ENCODE data around the gene C10orf67. TPM values are rescaled to one million over a fixed set of nuclear protein-coding genes. Genes with fewer than 3 reads are reported as not detected.

Gene C10orf67
- total and polyA plus RNA-seq, 7 donors, result 0.04 TPM; not detected in 6

- Histone ChIP-seq H3K4me1 (peaks cover 0 to 19% (median 14%) of the 10 kb centered on the region in 4 donors), H3K9me3 (no peaks in the 10 kb centered on the region), H3K36me3 (no peaks in the 10 kb centered on the region), H3K4me3 (no peak overlapping the region), H3K27me3 (peaks cover 25 to 58% (median 29%) of the 10 kb centered on the region in 3 donors), H3K27ac (no peak overlapping the region)
- WGBS, 2 donors, result 26 to 74% methylated on average over 5 of the region's 5 CpGs
- TF ChIP-seq POLR2AphosphoS5 (IDR thresholded peaks at IDR 0.05) (no peak), POLR2A (IDR thresholded peaks at IDR 0.05) (no peak), EP300 (IDR thresholded peaks at IDR 0.05) (no peak)
- TF ChIP-seq, protein P1, sequence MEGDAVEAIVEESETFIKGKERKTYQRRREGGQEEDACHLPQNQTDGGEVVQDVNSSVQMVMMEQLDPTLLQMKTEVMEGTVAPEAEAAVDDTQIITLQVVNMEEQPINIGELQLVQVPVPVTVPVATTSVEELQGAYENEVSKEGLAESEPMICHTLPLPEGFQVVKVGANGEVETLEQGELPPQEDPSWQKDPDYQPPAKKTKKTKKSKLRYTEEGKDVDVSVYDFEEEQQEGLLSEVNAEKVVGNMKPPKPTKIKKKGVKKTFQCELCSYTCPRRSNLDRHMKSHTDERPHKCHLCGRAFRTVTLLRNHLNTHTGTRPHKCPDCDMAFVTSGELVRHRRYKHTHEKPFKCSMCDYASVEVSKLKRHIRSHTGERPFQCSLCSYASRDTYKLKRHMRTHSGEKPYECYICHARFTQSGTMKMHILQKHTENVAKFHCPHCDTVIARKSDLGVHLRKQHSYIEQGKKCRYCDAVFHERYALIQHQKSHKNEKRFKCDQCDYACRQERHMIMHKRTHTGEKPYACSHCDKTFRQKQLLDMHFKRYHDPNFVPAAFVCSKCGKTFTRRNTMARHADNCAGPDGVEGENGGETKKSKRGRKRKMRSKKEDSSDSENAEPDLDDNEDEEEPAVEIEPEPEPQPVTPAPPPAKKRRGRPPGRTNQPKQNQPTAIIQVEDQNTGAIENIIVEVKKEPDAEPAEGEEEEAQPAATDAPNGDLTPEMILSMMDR (IDR thresholded peaks at IDR 0.05), result no peak
- intact Hi-C loops (cut with DNase I), result no loop called here
- no peak for DNase-seq
Observed at GRCh38 chr10:23189024-23189423, 155.6 kb downstream of the C10orf67 start.

DNA sequence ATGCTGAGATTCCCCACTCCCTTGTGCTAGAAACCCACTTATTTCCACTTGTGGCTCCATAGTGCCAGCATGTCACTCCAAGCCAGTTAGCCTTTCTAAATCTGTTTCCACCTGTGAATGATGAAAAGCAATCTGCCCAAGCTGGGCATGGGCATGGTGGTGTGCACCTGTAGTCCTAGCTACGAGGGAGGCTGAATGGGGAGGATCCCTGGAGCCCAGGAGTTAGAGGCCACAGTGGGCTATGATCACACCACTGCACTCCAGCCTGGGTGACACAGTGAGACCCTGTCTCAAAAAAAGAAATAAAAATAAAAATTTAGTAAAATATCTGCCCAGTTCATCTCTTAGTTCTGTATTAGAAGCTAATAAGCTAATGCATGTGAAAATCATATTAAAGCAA, 157.4 kb downstream of the C10orf67 start:
- Histone ChIP-seq H3K36me3 (no peaks in the 10 kb centered on the region), H3K4me1 (peaks cover 0 to 13% (median 6%) of the 10 kb centered on the region in 4 donors), H3K4me3 (no peak overlapping the region), H3K9me3 (no peaks in the 10 kb centered on the region), H3K27ac (no peak overlapping the region), H3K27me3 (peaks cover 10 to 39% (median 16%) of the 10 kb centered on the region in 3 donors)
- WGBS, 2 donors, result 80 to 86% methylated on average over 1 of the region's 1 CpG
- intact Hi-C loops (cut with DNase I), result no loop called here
- no peak for TF ChIP-seq POLR2AphosphoS5 (IDR thresholded peaks at IDR 0.05)
- TF ChIP-seq EP300 (IDR thresholded peaks at IDR 0.05), result no peak
- no peak for TF ChIP-seq POLR2A (IDR thresholded peaks at IDR 0.05)
- TF ChIP-seq, protein P1 (IDR thresholded peaks at IDR 0.05), result no peak
- DNase-seq, result no peak

DNA sequence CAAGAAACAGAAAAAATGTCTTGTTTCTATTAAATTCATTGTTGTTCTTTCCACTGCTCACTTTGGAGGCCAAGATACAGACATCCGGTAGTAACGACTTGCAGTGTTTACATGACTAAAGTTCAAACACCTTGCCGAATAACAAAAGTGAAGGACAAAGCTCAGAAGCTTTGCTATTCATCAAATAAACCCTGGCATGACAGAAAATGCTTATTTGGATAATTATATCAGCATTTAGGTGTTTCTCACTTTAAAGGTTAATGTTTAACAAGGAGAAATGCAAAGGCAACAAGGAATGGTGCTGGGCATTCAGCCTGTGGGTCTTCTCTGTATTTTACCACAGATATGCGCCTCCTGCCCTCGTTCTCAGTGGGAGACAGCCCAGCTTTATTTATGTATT, 157.9 kb downstream of the C10orf67 start:
- 5 to 15% methylated on average over 5 of the region's 5 CpGs for WGBS, 2 donors
- no peak for DNase-seq
- intact Hi-C loops (cut with DNase I), result no loop called here
- Histone ChIP-seq H3K4me3 (no peak overlapping the region), H3K9me3 (no peaks in the 10 kb centered on the region), H3K27me3 (peaks cover 5 to 35% (median 12%) of the 10 kb centered on the region in 3 donors), H3K27ac (no peak overlapping the region), H3K36me3 (no peaks in the 10 kb centered on the region), H3K4me1 (peaks cover 0 to 8% (median 2%) of the 10 kb centered on the region in 4 donors)
- TF ChIP-seq, protein P1 (IDR thresholded peaks at IDR 0.05), result no peak
- TF ChIP-seq POLR2A (IDR thresholded peaks at IDR 0.05) (no peak), POLR2AphosphoS5 (IDR thresholded peaks at IDR 0.05) (no peak), EP300 (IDR thresholded peaks at IDR 0.05) (no peak)

DNA sequence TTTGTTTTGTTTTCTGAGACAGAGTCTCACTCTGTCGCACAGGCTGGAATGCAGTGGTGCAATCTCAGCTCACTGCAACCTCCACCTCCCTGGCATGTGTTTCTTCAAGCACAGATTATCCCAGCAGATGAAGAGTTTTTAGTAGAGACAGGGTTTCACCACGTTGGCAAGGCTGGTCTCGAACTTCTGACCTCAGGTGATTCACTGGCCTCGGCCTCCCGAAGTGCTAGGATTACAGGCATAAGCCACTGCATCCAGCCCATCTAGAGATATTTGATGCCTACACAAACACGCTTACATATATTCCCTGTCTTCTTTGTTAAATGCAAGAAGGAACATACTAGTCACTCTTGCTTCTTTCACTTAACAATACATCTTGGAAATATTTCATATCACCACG, 158.4 kb downstream of the C10orf67 start:
- intact Hi-C loops (cut with DNase I), result no loop called here

More for the DNA sequence above, 158.4 kb downstream of the C10orf67 start:
- 56 to 59% methylated on average over 7 of the region's 7 CpGs for WGBS, 2 donors
- Histone ChIP-seq H3K9me3 (no peaks in the 10 kb centered on the region), H3K27me3 (peaks cover under 1 to 29% (median 7%) of the 10 kb centered on the region in 3 donors), H3K36me3 (no peaks in the 10 kb centered on the region), H3K4me1 (peaks cover 0 to 3% (median 0%) of the 10 kb centered on the region in 4 donors), H3K4me3 (no peak overlapping the region), H3K27ac (no peak overlapping the region)
- DNase-seq, result no peak
- TF ChIP-seq, protein P1 (IDR thresholded peaks at IDR 0.05), result no peak
- TF ChIP-seq POLR2A (IDR thresholded peaks at IDR 0.05) (no peak), POLR2AphosphoS5 (IDR thresholded peaks at IDR 0.05) (no peak), EP300 (IDR thresholded peaks at IDR 0.05) (no peak)

Measured in sigmoid colon (tissue), 7 donors.